Caco-2 (cell line): Measurements from ENCODE around the gene LRRC38. TPM values are rescaled to one million over a fixed set of nuclear protein-coding genes. Genes with fewer than 3 reads are reported as not detected.

Experiments used
- BruUV-seq: library from RNA; stranded (reverse); fragments of 400-500 nt; replicated peaks from 2 replicates; lab custom pipeline; 2021; lab: Mats Ljungman, UMichigan
- CTCF ChIA-PET: fragments of 300-600 bp; sonication (Branson Sonifier 250); formaldehyde crosslinking; loops from one replicate; lab custom pipeline; 2022; ENCODE audit warnings: antibody characterized with exemption; lab: Charles Lee
- POLR2A ChIA-PET: fragments of 300-600 bp; sonication (Branson Sonifier 250); formaldehyde crosslinking; loops from one replicate; lab custom pipeline; 2022; ENCODE audit warnings: antibody characterized with exemption; lab: Charles Lee
- DNase-seq, 2 experiments: peaks; one replicate each; pipeline versions ENCODE4 v3.0.0 to v3.0.0-alpha.2; 2020 to 2022
- H3K27me3 ChIP-seq: replicated peaks from 2 replicates; pipeline ENCODE4 v1.6.0; 2011; ENCODE audit warnings: low read length; ENCODE audit not compliant: control insufficient read depth, insufficient read depth
- H3K36me3 ChIP-seq: 2 replicates; pipeline ENCODE4 v1.5.1; 2011; ENCODE audit warnings: low read length; ENCODE audit not compliant: control insufficient read depth, insufficient read depth
- H3K4me1 ChIP-seq: fragments of 250-450 bp; sonication (Bioruptor Pico); 2 replicates; pipeline ENCODE4 v1.5.1; 2020; ENCODE audit warnings: mild to moderate bottlenecking
- H3K4me3 ChIP-seq: 2 replicates; pipeline ENCODE4 v1.5.1; 2011; ENCODE audit warnings: low read depth, mild to moderate bottlenecking, control low read depth, low read length
- H3K9me3 ChIP-seq: fragments of 250-450 bp; sonication (Bioruptor Pico); 2 replicates; pipeline ENCODE4 v1.5.1; 2020; ENCODE audit warnings: mild to moderate bottlenecking, moderate library complexity
- H3K27ac Mint-ChIP-seq: one replicate; pipeline ENCODE4 v1.8.0; 2022; ENCODE audit warnings: mixed read lengths; ENCODE audit not compliant: unreplicated experiment
- H3K27me3 Mint-ChIP-seq: one replicate; pipeline ENCODE4 v1.8.0; 2022; ENCODE audit warnings: mixed read lengths; ENCODE audit not compliant: insufficient read depth, unreplicated experiment
- H3K36me3 Mint-ChIP-seq: one replicate; pipeline ENCODE4 v1.8.0; 2022; ENCODE audit warnings: mild to moderate bottlenecking, mixed read lengths; ENCODE audit not compliant: insufficient read depth, unreplicated experiment
- H3K4me1 Mint-ChIP-seq: one replicate; pipeline ENCODE4 v1.8.0; 2022; ENCODE audit warnings: low read depth, mixed read lengths; ENCODE audit not compliant: unreplicated experiment
- H3K4me3 Mint-ChIP-seq: one replicate; pipeline ENCODE4 v1.8.0; 2022; ENCODE audit warnings: mild to moderate bottlenecking, moderate library complexity, mixed read lengths; ENCODE audit not compliant: unreplicated experiment
- H3K9me3 Mint-ChIP-seq: one replicate; pipeline ENCODE4 v1.8.0; 2022; ENCODE audit warnings: mixed read lengths; ENCODE audit not compliant: unreplicated experiment
- CTCF ChIP-seq, 2 experiments: fragments of 200-600 bp in 1 of 2; IDR thresholded peaks; 1 replicate in 1 of 2; 2 replicates in 1 of 2; pipeline versions ENCODE4 v1.5.1 to v1.8.0; 2011 to 2022; ENCODE audit warnings: antibody characterized with exemption in 1 of 2, control low read depth in 1 of 2, inconsistent platforms in 1 of 2, low read depth in 1 of 2, low read length in 1 of 2, mild to moderate bottlenecking in 1 of 2, moderate library complexity in 1 of 2; ENCODE audit not compliant: insufficient read depth in 1 of 2, severe bottlenecking in 1 of 2, unreplicated experiment in 1 of 2
- intact Hi-C: fragments of 100-400 bp; cut with micrococcal nuclease; formaldehyde crosslinking; loops from one replicate; pipeline ENCODE4 v1.10.0; 2022; ENCODE audit not compliant: unreplicated experiment
- total RNA-seq: library from RNA; stranded (reverse); gene quantifications from 2 replicates; pipeline ENCODE4 v1.2.3, GENCODE V29; 2022

LRRC38 gene
- total RNA-seq, 1 experiment from 2014 or later: not detected

- no peaks in the 10 kb centered on the region for H3K9me3 Mint-ChIP-seq
- no peak for DNase-seq
- no peak overlapping the region for H3K4me3 ChIP-seq
- H3K9me3 ChIP-seq: no peaks in the 10 kb centered on the region
- H3K4me3 Mint-ChIP-seq: no peak overlapping the region
- TF ChIP-seq CTCF (IDR thresholded peaks at IDR 0.05; ENCODE audit: insufficient read depth in 1 of 2, low read depth in 1 of 2, low read length in 1 of 2, severe bottlenecking in 1 of 2, unreplicated experiment in 1 of 2): no peak
- H3K36me3 Mint-ChIP-seq: no peaks in the 10 kb centered on the region
- H3K4me1 ChIP-seq: no peaks in the 10 kb centered on the region
- POLR2A ChIA-PET: no interaction called here
- no peaks in the 10 kb centered on the region for H3K36me3 ChIP-seq
- H3K4me1 Mint-ChIP-seq: no peaks in the 10 kb centered on the region
- H3K27ac Mint-ChIP-seq: no peak overlapping the region
- no peaks in the 10 kb centered on the region for H3K27me3 ChIP-seq
- CTCF ChIA-PET: no interaction called here
- no TSS peak for BruUV-seq
- peaks cover 3% of the 10 kb centered on the region for H3K27me3 Mint-ChIP-seq
- intact Hi-C loops: no loop called here
Measured at GRCh38 chr1:13549521-13549920, 35.7 kb upstream of the LRRC38 start.

DNA sequence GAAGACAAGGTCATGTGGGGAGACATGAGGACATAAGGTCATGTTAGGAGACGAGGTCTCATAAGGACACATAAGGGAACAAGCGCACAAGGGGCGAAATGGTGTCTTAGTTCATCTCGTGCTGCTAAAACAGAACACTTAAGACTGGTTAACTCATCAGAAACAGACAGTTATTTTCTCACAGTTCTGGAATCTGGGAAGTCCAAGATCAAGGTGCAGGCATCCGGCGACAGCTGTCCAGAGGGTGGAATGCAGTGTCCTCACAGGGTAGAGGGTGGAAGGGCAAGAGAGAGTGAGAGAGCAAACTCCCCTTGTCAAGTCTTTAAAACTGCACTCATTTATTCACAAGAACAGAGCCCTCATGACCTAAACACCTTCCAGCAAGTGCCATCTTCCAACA lies 35.2 kb upstream of the LRRC38 start:
- BruUV-seq: no TSS peak
- TF ChIP-seq CTCF (IDR thresholded peaks at IDR 0.05; ENCODE audit: insufficient read depth in 1 of 2, low read depth in 1 of 2, low read length in 1 of 2, severe bottlenecking in 1 of 2, unreplicated experiment in 1 of 2): no peak
- Mint-ChIP-seq H3K4me1 (no peaks in the 10 kb centered on the region), H3K27me3 (peaks cover 3% of the 10 kb centered on the region), H3K27ac (no peak overlapping the region), H3K36me3 (no peaks in the 10 kb centered on the region), H3K9me3 (no peaks in the 10 kb centered on the region), H3K4me3 (no peak overlapping the region)
- Histone ChIP-seq H3K9me3 (no peaks in the 10 kb centered on the region), H3K36me3 (no peaks in the 10 kb centered on the region), H3K27me3 (no peaks in the 10 kb centered on the region), H3K4me1 (no peaks in the 10 kb centered on the region), H3K4me3 (no peak overlapping the region)
- DNase-seq: no peak
- CTCF ChIA-PET: no interaction called here
- POLR2A ChIA-PET: no interaction called here
- intact Hi-C loops: no loop called here

- Histone ChIP-seq H3K9me3 (no peaks in the 10 kb centered on the region), H3K4me3 (no peak overlapping the region), H3K4me1 (no peaks in the 10 kb centered on the region), H3K27me3 (no peaks in the 10 kb centered on the region), H3K36me3 (no peaks in the 10 kb centered on the region)
- no TSS peak for BruUV-seq
- intact Hi-C loops: no loop called here
- Mint-ChIP-seq H3K27ac (no peak overlapping the region), H3K9me3 (no peaks in the 10 kb centered on the region), H3K4me3 (no peak overlapping the region), H3K4me1 (no peaks in the 10 kb centered on the region), H3K36me3 (no peaks in the 10 kb centered on the region), H3K27me3 (peaks cover 3% of the 10 kb centered on the region)
- no peak for TF ChIP-seq CTCF (IDR thresholded peaks at IDR 0.05; ENCODE audit: insufficient read depth in 1 of 2, low read depth in 1 of 2, low read length in 1 of 2, severe bottlenecking in 1 of 2, unreplicated experiment in 1 of 2)
- POLR2A ChIA-PET: no interaction called here
- CTCF ChIA-PET: no interaction called here
- DNase-seq: no peak
Measured at GRCh38 chr1:13548281-13548680, 34.5 kb upstream of the LRRC38 start.
